ENCODE results near the gene DNM1.

- no peak for TF ChIP-seq CTCF (IDR thresholded peaks at IDR 0.05; ENCODE audit: low read length)
- no peak for TF ChIP-seq EZH2 (IDR thresholded peaks at IDR 0.05; ENCODE audit: borderline replicate concordance, low read length)
These were observed 16.9 kb upstream of the DNM1 start for GRCh38 chr9:128185979-128186965.

All from OCI-LY1 (cell line).